HG03108 (cell line): ENCODE data around the gene IFNA7.
"Not testable (repeated sequence)": the region's sequence is repeated elsewhere in the genome, so short reads cannot be mapped to it uniquely, and the experiment has no call there.

Experiments
- ATAC-seq: cut with Tn5 transposase; IDR thresholded peaks from one replicate; pipeline ENCODE4 v1.9.1; 2021; ENCODE audit warnings: moderate library complexity; ENCODE audit not compliant: unreplicated experiment

IFNA7 gene

GRCh38 chr9:21202105-21202504, at the start of gene IFNA7:
IFNA7 (minus strand) TSS chr9:21202205; CDS start chr9:21202165, 40 bp downstream.
- ATAC-seq = not testable (repeated sequence)

DNA sequence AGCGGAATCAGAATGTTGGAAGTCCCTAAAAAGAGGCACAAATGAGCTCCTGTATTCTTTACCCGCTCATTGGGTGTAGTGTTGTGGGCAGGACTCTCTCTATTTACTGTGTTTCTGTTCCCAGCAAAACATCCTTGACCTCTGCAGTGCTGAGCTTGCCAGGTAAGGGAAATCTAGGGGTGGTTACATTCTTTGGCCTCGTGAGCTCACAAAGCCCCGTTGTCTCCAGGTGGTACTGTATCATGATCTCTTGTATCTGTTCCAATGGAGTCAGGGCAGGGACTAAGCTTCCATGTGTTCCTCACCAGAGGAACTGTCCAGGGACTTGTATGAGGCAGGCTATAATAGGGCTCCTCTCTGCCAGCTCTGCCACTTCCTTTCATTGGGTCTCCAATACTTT, 49.6 kb upstream of the IFNA7 start:
- ATAC-seq = no peak

- no peak for ATAC-seq
Observed at GRCh38 chr9:21251190-21251589, 49.2 kb upstream of the IFNA7 start.

GRCh38 chr9:21244836-21245235, 42.8 kb upstream of the IFNA7 start:
- ATAC-seq = no peak

GRCh38 chr9:21239911-21240310, 37.9 kb upstream of the IFNA7 start, which contains the start of gene IFNA14:
IFNA14 (minus strand) TSS chr9:21240005; CDS start chr9:21239935, 70 bp downstream.
- ATAC-seq = no peak

DNA sequence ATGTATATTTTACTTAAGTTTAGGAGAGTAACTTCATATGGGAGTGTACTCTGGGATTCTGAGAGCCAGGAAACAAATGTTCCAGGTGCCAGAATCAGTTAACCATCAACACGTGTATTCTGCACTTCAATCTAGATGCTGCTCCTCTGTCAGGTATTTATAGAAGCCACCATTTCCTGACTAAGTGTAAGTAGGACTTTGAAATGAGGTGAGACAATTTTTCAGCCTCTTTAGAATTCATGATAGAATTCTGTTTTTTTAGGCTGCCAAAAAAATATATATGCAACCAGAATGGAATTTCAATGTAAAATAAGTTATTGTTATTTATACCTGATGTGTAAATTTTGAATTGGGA, 34.3 kb upstream of the IFNA7 start:
- peak; percentile 7 for ATAC-seq

GRCh38 chr9:21235468-21236359, 33.7 kb upstream of the IFNA7 start:
- peak; percentile 60 for ATAC-seq

DNA sequence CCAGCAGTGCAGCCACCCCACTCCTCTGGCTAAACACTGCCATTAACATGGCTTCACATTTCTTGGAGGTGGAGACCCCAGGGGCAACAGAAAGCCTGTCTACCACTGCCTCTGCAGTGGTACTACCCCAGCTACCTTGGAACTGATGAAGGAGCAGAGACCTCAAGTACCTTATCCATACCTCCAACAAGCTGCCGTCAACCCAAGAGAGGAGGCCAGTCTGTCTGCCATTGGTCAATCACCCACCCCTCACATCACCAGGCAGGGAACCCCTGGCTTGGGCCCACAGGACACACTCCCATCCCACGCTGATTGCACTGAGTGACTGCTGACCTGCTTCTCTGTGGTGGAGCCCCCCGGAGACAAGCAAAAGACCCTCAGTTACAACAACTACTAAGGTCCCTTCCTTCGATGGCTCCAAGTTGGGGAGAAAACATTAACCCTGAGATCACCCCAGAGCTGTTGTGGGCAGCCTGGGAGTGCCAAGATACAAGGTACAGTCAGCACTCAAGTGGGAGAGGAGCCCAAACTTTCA, 32.2 kb upstream of the IFNA7 start:
- no peak for ATAC-seq

- no peak for ATAC-seq
Observed at GRCh38 chr9:21233258-21233657, 31.3 kb upstream of the IFNA7 start.

DNA sequence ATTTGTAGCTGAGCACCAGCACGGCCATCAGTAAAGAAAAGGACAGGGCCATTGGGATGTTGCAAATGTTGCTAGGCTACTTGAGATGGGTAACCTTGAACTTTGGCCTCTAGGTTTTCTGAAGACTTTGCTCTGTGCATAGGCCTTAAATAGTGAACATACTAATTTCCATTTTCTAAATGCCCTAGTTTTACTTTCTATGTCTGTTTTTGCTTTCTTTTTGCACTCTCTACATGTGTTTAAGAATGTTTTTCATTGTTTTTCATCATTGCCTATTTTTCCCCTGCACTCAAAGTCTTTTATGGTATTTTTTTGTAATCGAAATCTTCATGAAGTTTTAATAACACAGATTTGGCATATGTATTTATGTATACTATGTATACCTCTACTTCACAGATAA, 26.1 kb upstream of the IFNA7 start, which contains the start of gene IFNA17:
TSS of gene IFNA17 (minus strand) at position 101 of the 400 bp plus-strand sequence. CDS start at position 52, 49 bp downstream.
- ATAC-seq = no peak

- not testable (repeated sequence) for ATAC-seq
Observed at GRCh38 chr9:21217211-21217610, 15.2 kb upstream of the IFNA7 start, which contains the start of gene IFNA16. IFNA16 (minus strand) TSS chr9:21217311; CDS start chr9:21217305, 6 bp downstream.

DNA sequence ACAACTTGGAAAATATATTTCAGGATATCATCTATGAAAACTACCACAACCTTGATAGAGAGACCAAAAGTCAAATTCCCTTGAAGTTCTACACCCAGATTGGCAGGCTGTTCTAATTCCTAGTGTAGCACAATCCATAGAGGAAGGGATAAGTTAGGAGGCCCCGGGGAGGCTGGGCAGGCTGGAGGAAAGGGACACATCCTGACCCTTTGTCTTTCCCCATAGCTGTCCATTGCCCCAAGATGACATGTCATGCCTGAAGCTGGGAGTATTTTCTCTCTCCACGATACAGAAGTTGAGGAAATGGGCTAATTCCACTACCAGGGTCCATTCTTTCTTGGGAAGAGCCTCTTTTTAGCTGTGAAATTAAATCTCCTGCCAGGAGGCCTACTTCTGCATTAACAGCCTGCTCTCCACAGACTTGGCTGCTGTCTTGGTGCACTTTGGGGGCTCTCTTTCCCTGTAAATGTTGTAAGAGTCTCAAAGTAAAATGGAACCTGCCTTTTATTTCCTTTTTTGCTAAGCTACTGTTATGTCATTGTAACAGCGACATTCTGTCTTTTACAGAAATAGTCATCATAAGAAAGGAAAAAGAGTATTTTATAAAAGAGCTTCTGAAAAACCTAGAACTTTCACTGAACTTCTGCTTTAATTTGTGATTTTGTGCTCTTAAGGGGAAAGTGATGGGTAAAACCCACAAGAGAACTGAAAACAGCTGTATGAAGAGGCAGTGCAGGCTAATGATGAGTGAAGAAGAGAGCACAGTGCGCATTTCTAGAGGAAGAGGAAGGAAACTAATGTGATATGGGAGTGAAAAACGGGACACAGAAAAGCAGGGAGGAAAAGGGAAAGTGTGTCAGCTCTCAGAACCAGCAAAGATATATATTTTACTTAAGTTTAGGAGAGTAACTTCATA, 11.7 kb upstream of the IFNA7 start:
- peak; percentile 61 for ATAC-seq

DNA sequence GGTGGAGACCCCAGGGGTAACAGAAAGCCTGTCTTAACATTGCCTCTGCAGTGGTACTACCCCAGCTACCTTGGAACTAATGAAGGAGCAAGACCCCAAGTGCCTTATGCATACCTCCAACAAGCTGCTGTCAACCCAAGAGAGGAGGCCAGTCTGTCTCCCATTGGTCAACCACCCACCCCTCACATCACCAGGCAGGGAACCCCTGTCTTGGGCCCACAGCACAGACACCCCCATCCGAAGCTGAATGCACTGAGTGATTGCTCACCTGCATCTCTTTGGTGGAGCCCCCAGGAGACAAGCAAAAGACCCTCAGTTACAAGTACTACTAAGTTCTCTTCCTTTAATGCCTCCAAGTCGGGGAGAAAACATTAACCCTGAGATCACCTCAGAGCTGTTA, 10.2 kb upstream of the IFNA7 start:
- ATAC-seq = not testable (repeated sequence)

DNA sequence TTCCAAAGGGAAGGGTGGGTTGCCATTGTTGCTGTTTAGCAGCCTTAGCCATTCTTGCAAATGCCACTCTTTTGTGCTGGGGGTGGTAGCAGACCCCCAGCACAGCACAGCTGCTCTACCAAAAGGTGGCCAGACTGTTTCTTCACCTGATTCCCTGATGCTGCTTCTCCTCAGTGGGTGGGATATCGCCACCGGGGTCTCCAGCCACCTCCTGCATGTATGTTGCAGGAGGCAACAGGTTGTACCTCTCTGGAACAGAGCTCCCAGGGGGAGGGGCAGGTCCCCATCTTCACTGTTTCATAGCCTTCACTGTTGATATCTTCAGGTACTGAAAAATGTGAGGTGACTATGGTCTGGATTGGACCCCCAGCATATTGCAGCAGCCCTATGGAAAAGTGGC, 8.8 kb upstream of the IFNA7 start:
- not testable (repeated sequence) for ATAC-seq

DNA sequence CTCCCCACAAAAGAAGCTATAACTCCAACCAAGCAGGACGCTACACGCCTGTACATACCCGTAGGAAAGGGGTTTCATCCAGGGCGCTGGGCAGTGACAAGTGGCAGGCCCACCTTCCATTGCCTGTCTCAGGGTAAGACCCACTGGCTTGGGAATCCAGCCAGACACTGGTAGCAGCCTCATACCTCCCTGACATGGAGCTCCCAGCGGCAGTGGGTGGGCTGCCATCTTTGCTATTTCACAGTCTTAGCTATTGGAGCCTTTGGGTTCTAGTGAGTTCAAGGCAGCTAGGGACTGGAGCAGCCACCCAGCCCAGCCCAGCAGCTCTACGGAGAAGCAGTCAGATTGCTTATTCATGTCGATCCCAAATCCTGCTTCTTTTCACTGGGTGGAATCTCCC, 8.3 kb upstream of the IFNA7 start:
- ATAC-seq = no peak

- not testable (repeated sequence) for ATAC-seq
Observed at GRCh38 chr9:21207043-21207442, 5.0 kb upstream of the IFNA7 start, which contains the start of gene IFNA10. IFNA10 (minus strand) TSS chr9:21207143; CDS start chr9:21207097, 46 bp downstream.

- no peak for ATAC-seq
Observed at GRCh38 chr9:21205204-21205603, 3.2 kb upstream of the IFNA7 start.

- peak; percentile 91 for ATAC-seq
Observed at GRCh38 chr9:21194867-21195776, 6.9 kb downstream of the IFNA7 start.

- ATAC-seq = not testable (repeated sequence)
Observed at GRCh38 chr9:21187487-21187886, 14.5 kb downstream of the IFNA7 start, which contains the start of gene IFNA4. IFNA4 (minus strand) TSS chr9:21187587; CDS start chr9:21187531, 56 bp downstream.
